ENCODE results near the gene ETFA.
A peak's percentile ranks its signal among the peaks of the same experiment; 100 is the strongest.

ETFA gene

DNA sequence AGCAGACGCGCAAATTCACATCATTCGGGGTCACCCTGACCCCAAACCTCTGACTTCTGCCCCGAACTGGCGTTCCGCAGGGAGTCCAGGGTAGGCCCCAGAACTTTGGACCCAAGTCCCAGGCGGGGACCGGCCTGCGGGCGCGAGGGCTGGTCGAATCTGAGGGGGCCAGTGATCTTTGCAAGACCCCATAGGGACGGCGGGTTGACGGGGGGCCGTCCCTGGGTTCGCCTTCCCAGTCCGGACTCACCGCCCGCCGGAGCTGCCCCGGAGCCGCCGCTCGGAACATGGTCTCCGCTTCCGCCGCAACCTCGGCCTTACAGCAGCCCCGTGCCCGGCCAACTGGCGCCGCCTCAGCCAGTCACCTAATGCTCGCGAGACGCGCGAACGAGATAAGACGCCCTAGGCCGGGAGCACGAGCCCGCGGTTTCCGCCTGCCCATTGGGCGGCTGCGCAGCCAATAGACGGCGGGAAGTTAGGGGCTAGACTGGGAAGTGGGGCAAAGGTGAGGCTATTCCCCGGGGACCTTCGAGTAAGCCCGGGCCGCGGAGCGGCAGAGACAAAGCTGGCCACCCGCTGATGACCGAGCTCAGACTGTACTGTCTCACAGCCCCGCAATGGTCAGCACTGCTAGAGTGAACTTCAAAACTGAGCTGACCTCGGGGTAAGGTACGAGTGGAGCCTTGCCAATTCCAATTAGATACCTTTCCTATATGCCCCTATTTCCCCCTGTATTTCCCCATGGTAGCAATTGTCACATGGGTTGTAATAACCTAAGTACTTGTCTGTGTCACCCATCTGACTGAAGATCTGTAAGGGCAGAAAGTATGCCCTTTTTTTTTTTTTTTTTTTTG is at the start of gene ETFA:
ETFA (minus strand) TSS at position 370 of the 854 bp plus-strand sequence; CDS start at position 289, 81 bp downstream.
- FAIRE-seq, result peak; percentile 96

DNA sequence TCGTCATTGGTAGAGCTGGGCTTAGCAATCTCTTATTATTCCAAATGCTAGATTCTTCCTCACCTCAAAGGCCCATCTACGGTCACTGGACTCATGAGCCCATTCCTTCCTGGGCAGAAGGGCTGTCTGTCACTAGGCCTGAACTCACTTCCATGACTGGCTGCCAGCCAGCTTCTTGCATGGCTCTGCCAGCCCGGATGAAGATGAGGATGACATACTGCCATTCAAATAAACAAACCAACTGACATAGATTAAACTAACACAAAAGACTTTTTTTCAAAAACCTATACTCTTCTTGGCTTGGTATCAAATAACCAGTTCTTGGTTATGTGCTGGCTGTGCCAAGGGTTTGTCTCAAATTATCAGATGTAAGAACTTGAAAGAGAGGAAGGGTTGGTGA is 49.1 kb upstream of the ETFA start:
- DNase-seq (ENCODE audit: insufficient read length, low spot score) (no peak), FAIRE-seq (no peak)

More for the DNA sequence above, at the start of gene ETFA:
- peak; percentile 93 for DNase-seq (ENCODE audit: insufficient read length, low spot score)

DNA sequence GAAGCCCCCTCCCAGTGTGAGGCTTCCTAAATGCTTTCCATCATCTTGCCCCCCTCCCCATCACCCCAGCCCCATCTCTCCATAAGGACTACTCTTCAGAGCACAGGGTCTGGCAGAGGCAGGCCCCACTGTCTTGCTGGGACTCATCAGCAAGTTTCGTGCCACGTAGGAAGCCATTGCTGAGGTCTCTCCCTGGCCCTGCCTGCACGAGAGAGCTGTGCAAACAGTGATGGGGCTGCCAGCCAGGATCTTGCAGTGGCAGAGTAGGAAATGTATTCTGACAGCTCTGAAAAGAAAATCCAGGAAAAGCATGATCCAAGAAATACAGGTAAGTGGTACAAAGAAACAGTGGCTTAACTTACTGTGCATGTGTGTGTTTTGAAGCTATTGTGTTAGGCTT is 47.9 kb upstream of the ETFA start:
- no peak for FAIRE-seq
- DNase-seq (ENCODE audit: insufficient read length, low spot score), result no peak

DNA sequence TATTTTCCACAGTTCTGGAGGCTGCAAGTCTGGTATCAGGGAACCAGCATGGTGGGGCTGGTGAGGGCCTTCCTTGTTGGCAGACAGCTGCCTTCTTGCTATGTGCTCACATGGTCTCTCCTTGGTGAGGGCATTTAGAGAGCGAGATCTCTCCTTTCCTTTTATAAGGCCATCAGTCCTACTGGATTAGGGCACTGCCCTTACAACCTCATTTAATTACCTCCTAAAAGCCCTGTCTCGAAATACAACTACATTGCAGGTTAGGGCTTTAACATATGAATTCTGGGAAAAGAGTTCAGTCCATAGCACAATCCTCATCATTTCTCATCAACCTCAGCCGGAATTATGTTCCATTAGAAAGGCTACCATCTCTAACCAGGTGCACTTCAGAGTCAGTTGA is 47.2 kb upstream of the ETFA start:
- DNase-seq (ENCODE audit: insufficient read length, low spot score), result no peak
- FAIRE-seq, result no peak

DNA sequence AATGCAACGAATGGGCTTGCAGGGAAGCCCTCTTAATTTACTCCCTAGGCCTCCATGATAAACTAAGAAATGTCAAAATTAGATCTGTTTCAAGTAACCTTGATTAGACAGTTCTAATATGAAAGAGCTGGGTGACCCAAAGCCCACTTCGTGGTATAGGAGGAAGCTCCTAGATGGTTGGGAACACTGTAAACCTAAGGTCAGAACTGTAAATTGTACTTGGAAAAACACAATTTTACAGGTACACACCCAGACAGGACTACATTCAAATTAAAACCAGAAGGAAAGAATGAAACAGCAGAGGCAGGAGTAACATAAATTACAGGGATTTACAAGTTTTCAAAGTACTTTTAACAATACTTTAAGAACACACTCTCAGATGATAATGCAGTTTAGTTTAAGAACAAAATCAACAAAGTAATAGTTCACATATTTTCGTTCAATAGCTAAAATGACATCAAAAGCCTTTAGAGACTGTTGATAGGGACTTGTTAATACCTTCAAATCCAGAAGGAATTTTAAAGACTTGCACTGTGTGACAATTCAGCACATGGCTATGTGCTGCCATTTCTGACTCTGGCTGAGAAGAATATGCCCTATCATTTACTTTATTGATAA is 43.7 kb upstream of the ETFA start:
- no peak for DNase-seq (ENCODE audit: insufficient read length, low spot score)
- no peak for FAIRE-seq

DNA sequence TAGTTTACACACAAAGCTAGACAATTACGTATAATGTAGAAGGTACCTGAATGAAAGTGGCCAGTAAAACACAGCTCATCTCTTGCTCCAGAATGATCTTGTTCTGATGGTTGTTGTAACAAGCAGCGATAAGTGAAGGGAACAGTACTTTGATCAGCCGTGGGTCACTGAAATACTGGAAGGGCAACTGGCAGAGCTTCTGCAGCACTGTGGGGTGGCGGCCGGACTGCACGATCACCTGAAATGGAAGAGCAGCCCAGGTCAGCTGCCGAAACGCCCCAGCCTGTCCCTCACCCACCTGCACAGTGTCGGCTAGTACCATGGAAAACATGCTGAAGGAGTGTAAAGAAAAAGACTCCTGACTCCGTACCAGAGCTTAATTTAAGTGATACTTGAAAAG is 42.6 kb upstream of the ETFA start:
- FAIRE-seq (no peak), DNase-seq (ENCODE audit: insufficient read length, low spot score) (no peak)

DNA sequence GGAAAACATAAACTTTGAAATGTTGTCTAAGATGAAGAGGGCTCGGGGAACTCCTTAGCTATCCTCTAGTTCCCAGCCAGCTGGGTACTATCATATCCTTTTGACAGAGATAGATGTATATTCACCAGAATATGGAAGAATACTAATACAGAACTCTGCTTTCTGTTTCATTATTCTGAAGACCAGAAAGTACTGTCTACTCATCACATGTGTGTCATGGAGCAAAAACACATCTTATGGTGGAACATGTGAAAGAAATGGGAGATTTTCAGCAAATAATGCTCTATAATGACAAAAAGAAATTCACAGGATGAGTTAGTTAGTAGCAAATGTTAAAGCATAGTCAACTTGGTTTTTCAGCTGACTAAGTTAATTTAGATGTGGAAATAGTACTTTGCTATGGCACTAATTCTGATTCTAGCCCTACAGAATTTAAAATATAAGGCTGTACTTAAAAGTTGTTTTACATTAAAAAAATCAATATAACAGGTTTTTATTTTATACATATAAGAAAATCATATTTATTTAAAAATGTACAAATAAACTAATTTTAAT is 41.8 kb upstream of the ETFA start:
- FAIRE-seq, result no peak

DNA sequence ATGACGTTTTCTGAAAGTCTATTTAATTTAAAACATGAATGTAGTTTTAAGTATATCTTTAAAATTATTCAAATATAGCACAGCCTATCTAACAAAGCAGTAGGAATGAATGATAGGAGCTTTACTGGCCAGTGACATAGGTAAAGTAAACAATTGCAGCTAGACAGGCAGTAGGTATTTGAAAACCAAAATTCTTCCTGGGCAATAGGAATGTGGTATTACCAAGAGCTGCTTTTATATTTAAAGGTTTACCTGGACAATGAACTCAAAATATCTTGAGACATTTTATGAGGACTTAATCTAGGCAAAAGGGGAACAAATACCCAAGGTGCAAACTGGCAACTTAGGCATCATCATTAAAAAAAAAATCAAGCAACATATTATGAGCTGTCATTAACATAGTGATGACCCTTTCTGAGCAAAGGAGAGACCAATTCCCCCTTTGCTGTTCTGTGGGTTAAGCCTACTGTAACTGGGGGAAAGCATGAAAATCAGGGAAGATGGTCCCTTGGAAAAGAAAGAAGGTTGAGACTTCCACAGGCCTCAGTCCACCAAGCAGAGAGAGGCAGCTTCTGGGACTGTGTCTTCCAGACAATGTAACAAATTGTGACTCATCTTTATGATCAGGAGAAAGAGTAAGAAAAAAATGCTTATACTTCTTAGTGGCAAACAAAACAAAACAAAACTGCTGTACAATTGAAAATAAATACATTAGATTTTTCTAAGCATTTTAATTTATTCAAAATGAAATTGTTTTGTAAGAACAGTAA is 38.2 kb upstream of the ETFA start:
- DNase-seq (ENCODE audit: insufficient read length, low spot score), result no peak
- FAIRE-seq, result no peak

More for the DNA sequence above, 41.8 kb upstream of the ETFA start:
- no peak for DNase-seq (ENCODE audit: insufficient read length, low spot score)

DNA sequence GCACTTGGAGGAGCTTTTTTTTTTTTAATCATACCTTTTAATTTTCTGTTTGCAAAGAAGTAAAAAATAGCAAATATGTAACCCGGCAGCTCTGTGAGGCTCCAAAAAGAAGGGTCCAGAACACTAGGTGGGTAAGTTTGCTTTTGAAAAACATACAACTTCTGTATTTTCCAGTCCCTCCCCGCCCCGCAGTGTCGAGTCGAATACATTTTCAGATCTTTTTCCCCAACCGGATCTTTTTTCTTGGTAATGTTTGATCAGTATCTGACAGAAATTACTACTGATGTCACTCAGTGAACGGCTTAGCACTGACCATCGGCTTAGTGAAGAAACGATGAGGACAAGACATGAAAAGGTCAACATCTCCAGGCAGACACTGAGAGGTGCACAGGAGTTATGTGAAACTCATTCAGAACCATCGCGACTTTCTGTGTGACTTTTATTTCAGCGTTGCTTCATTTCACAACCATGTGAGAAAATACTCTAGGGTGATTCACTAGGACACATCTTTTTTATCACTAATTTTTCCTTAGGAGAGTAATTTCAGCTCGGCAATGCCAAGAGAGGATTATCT is 36.3 kb upstream of the ETFA start:
- DNase-seq (ENCODE audit: insufficient read length, low spot score) (no peak), FAIRE-seq (no peak)

DNA sequence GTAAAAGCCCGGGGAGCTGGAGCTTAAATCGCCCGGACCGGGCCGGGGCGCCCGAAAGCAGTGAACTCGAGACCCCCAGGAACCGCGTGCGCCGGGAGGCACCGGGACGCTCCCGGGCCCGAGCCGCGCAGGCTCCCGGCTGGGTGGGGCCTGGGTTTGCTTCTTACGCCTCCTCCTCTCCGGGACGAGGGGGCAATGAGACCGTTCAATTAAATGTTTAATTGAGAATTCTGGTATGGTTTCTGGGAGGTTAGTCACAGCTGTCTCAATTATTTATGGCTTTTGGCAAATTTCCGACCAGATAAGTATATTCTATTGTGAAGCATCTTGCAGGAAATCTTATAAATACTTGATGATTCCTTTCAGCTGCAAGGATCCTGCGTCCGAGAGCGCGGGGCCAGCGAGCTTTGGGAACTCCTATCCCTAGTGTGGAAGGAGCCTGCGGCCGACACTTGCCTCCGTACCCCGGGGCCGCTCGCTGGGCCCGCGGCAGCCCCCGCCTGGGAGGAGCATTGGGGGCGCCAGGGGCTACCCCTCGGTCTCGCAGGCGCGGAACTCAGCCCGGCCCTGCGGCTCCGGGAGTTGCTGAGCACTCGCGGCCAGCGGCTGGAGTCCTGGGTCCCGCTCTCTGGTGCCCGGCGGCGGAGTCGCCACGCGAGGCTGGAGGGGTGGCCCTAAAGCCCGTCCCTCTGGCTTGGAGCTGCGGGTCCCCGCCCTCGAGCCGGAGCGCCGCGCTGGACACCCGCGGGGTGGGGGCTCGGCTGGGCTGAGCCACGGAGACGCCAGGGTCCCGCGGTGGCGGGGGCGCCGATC is 35.6 kb upstream of the ETFA start:
- FAIRE-seq (no peak), DNase-seq (ENCODE audit: insufficient read length, low spot score) (no peak)

DNA sequence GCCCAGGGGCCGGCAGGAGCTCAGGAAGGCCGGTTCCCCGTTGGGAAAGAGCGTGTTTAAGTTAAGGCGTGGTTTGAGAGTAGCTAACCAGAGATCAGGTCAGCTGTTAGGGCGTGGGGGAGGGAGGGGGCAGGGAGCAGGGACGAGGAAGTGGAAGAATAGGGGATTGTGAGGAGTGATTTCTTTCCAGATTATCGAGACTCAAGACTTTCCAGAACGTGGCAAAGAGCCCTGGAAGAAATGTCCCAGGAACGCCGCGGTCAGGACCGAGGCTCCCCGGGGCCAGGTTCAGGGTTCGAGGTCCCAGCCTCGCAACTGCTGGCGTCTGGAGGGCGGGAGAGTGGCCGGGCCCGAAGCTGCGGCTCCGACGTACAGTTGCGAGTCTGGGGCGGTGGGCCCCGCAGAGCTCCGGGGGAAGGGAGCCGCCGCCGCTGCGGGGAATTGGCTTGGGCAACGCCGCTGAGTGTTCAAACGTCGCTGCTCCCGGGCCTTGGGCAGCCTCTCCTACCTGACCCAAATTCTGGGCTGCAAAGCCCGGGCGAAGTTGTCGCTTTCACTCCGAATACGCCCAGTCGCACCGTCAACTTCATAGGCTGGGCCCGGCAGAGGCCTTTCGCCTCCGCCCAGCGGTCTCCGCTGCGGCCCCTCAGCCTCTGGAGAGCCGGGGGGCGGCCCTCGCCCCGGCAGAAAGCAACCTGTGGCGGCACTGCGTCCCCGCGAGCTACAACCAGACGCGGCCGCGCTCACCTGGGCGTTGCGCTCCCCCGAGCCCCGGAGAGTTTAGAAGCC is 34.8 kb upstream of the ETFA start:
- DNase-seq (ENCODE audit: insufficient read length, low spot score) (peak; percentile 56), FAIRE-seq (no peak)

DNA sequence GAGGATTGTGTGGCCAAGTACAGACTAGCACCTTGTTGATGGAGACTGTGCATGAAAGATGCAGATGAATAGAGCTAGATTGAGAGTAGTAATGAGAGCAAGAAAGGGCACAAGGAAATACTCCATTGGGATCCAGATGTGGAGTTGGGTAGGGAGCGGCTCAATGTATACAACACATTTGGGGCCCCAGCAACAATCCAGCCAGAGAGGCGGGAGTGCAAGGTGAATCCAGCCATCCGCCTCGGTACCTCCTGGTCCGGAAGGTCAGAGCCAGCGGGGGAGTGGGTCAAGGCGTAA is 34.3 kb upstream of the ETFA start:
- no peak for FAIRE-seq

DNA sequence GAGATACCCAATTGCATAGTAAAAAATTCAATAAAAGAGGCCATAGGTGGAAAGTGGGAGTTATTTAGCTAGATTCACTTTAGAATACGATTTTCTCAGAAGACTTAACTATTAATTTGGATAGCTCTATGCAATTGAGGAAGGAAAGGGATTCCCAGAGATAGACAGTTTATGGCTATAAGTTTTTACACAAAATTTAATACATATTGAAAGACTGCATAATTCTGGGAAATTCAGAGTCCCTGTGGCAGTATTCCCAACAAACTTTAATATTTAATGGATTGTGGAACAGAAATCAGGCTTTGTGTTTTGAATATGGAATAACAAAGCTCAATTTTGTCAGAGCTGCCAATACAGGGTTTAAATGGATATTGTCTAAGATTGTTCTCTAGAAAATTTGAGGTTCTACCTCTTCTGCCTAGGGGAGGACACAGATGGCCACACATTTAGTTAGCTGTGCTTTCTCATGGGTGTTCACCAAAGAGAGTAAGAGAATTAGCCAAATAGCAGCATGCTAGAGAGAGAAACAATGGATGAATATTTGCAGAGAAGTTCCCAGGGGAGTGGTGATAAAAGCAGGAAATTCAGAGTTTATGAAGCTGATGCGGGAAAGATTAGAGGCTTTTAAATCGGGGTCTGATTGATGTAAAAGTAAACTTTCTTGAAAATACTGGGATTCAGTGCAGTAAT is 33.8 kb upstream of the ETFA start:
- DNase-seq (ENCODE audit: insufficient read length, low spot score) (no peak), FAIRE-seq (no peak)

More for the DNA sequence above, 34.3 kb upstream of the ETFA start:
- no peak for DNase-seq (ENCODE audit: insufficient read length, low spot score)

DNA sequence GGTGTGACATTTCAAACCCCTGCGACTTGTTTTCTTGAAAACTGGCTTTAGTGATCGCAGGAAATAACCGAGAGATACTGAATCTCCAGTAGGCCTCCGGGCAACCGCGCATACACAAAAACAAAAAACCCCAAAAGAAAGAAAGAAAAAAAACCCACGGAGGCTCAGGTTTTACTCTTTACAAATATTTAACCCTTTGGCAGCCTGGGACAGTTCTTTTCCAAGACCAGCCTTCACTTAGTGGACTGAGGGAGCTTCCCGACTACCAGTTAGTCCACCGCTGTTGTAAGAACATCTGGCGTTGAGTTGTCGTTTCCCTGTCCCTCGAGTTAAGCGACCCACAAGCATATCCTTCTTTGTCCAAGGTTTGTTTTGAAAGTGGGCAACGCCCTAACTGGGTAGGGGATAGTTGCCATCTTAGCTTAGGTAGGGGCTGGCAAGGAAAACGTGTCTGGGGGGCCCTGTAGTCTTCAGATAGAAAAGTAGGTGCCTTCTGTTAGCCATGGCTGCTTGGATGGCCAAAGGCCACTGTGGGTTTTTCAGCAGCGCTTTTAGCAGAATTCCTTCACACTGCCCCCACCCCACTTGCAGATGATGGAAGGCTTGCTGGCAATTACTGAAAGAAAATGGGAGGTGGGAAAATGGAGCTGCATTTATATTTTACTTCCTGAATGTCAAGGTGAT is 32.2 kb upstream of the ETFA start:
- FAIRE-seq (no peak), DNase-seq (ENCODE audit: insufficient read length, low spot score) (no peak)

DNA sequence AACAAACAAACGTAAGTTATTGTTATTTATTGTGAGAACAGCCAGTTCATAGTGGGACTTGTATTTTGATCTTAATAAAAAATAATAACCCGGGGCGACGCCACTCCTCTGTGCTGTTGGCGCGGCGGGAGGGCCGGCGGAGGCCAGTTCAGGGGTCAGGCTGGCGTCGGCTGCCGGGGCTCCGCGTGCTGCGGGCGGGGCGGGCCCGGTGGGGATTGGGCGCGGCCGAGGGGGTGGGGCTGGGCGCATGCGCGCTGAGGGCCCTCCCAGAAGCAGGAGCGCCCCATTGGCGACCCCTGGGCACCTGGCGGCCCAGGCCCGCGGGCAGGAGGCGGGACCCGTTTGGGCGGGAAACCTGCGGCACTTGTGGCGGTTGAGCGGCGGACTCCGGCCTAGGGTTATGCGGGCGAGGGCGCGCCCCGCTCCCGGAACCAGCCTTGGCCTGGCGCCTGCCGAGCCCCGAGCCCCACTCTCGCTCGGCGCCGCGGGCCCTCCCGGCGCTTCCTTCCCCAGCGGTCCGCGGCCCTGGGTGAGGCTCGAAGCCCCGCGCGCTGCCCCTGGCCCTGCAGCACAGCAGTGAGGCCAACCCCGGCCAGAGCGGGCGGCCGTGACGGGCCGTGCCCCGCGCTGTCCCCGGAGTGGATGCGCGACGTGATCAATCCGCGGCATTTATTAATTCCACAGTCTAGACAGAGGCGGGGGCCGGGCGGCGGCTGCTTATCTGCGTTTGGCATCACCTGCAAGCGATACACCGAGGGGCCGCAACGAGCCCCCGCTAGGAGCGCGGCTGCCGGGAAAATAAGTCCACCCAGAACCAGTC is 31.3 kb upstream of the ETFA start:
- no peak for FAIRE-seq

DNA sequence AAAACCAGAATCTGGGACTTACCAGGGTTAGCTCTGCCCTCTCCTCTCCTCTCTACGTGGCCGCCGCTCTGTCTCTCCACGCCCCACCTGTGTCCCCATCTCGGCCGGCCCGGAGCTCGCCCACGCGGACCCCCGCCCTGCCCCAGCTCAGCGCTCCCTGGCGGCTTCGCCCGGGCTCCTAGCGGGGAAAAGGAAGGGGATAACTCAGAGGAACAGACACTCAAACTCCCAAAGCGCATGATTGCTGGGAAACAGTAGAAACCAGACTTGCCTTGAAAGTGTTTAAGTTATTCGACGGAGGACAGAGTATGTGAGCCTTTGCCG is 30.8 kb upstream of the ETFA start:
- no peak for FAIRE-seq
- DNase-seq (ENCODE audit: insufficient read length, low spot score), result no peak

More for the DNA sequence above, 31.3 kb upstream of the ETFA start:
- no peak for DNase-seq (ENCODE audit: insufficient read length, low spot score)

DNA sequence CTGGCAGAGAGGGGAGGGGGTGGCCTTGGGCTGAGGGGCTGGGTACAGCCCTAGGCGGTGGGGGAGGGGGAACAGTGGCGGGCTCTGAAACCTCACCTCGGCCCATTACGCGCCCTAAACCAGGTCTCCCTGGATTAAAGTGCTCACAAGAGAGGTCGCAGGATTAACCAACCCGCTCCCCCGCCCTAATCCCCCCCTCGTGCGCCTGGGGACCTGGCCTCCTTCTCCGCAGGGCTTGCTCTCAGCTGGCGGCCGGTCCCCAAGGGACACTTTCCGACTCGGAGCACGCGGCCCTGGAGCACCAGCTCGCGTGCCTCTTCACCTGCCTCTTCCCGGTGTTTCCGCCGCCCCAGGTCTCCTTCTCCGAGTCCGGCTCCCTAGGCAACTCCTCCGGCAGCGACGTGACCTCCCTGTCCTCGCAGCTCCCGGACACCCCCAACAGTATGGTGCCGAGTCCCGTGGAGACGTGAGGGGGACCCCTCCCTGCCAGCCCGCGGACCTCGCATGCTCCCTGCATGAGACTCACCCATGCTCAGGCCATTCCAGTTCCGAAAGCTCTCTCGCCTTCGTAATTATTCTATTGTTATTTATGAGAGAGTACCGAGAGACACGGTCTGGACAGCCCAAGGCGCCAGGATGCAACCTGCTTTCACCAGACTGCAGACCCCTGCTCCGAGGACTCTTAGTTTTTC is 30.2 kb upstream of the ETFA start:
- peak; percentile 19 for DNase-seq (ENCODE audit: insufficient read length, low spot score)

More for the DNA sequence above, 30.2 kb upstream of the ETFA start:
- no peak for FAIRE-seq

All from GM19239 (cell line).